LNCaP clone FGC (cell line): ENCODE data around the gene SLC38A10.

ENCODE experiments used
- DNase-seq: peaks from one replicate; pipeline ENCODE4 v3.0.0-alpha.2; 2011; ENCODE audit warnings: low read depth
- H3K4me3 ChIP-seq: 2 replicates; pipeline ENCODE4 v1.5.1; 2011; ENCODE audit warnings: mild to moderate bottlenecking, low read depth, low read length, control low read depth
- TF ChIP-seq, protein P1 (sequence below): IDR thresholded peaks from 2 replicates; pipeline ENCODE4 v1.5.1; 2012; ENCODE audit warnings: mild to moderate bottlenecking; ENCODE audit not compliant: control insufficient read depth, insufficient read depth; ENCODE audit errors: extremely low read depth

SLC38A10 gene

GRCh38 chr17:81289627-81290026 lies 5.5 kb downstream of the SLC38A10 start:
- no peak overlapping the region for H3K4me3 ChIP-seq
- TF ChIP-seq, protein P1, sequence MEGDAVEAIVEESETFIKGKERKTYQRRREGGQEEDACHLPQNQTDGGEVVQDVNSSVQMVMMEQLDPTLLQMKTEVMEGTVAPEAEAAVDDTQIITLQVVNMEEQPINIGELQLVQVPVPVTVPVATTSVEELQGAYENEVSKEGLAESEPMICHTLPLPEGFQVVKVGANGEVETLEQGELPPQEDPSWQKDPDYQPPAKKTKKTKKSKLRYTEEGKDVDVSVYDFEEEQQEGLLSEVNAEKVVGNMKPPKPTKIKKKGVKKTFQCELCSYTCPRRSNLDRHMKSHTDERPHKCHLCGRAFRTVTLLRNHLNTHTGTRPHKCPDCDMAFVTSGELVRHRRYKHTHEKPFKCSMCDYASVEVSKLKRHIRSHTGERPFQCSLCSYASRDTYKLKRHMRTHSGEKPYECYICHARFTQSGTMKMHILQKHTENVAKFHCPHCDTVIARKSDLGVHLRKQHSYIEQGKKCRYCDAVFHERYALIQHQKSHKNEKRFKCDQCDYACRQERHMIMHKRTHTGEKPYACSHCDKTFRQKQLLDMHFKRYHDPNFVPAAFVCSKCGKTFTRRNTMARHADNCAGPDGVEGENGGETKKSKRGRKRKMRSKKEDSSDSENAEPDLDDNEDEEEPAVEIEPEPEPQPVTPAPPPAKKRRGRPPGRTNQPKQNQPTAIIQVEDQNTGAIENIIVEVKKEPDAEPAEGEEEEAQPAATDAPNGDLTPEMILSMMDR, result no peak
- DNase-seq, result no peak

DNA sequence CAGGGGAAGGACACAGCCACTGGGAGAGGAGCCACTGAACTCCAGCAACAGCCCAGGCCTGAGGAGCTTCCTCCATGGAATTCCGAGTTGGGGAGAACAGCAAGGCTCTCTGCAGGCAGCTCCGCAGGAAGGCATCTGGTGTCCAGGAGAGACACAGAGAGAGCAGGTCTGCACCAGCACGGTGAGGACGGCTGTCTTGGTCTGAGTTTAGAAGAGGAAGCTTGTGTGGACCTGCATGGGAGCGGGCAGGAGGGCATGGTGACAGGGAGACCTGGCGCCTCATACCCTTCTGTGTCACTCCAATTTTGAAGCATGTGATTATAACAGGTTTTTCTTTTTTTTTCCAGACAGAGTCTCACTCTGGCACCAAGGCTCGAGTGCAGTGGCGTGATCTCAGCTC lies 6.4 kb downstream of the SLC38A10 start:
- no peak overlapping the region for H3K4me3 ChIP-seq
- TF ChIP-seq, protein P1, result no peak
- no peak for DNase-seq

GRCh38 chr17:81287741-81288430 lies 7.2 kb downstream of the SLC38A10 start:
- H3K4me3 ChIP-seq, result no peak overlapping the region
- TF ChIP-seq, protein P1, result no peak
- DNase-seq, result no peak

- no peak overlapping the region for H3K4me3 ChIP-seq
- TF ChIP-seq, protein P1, result no peak
- no peak for DNase-seq
Observed at GRCh38 chr17:81287152-81287551, 8.0 kb downstream of the SLC38A10 start.

GRCh38 chr17:81286491-81287145 lies 8.5 kb downstream of the SLC38A10 start:
- TF ChIP-seq, protein P1, result no peak
- DNase-seq, result no peak
- H3K4me3 ChIP-seq, result no peak overlapping the region

DNA sequence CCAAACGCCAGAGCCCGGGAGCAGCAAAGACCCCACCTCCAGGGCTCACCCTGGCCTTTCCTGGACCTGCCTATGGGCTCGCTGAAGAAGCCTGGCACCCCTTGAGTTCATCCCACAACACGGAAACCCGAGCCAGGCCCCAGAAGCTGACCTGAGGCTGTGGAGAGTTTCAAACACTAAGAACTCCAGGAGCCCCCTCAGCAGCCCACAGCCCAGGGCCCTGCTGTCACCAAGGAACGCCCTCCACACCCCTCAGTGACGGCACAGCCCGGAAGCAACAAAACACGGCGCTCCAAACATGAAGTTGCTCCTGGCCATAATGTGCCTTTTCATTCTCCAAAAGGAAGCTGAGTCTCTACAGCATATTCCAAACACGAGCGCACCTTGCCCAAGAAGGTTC lies 9.2 kb downstream of the SLC38A10 start:
- no peak for DNase-seq
- H3K4me3 ChIP-seq, result no peak overlapping the region

More for the DNA sequence above, 9.2 kb downstream of the SLC38A10 start:
- TF ChIP-seq, protein P1, result no peak
